Heart left ventricle (tissue), 16 donors: ENCODE measurements around the gene DOCK2. TPM values are rescaled to one million over a fixed set of nuclear protein-coding genes. Genes with fewer than 3 reads are reported as not detected.

Experiments
- ATAC-seq, 4 donors: fragments of 200-7000 bp; cut with Tn5 transposase; one replicate each; pipeline ENCODE4 v1.9.1; 2020 to 2022; ENCODE audit warnings: moderate library complexity in 4 of 4, mild to moderate bottlenecking in 3 of 4, moderate number of reproducible peaks in 1 of 4
- DNase-seq, 5 donors: peaks; one replicate each; pipeline ENCODE4 v3.0.0-alpha.2; 2020
- H3K27ac ChIP-seq, 12 donors: fragments of 200-600 bp; sonication (generic) in 4 of 12; one replicate each; pipeline versions ENCODE4 v1.5.0 to v1.8.0; 2016 to 2022; ENCODE audit warnings: mild to moderate bottlenecking in 2 of 12
- H3K27me3 ChIP-seq, 9 donors: fragments of 200-600 bp; sonication (generic) in 2 of 9; one replicate each; pipeline versions ENCODE4 v1.5.1 to v1.8.0; 2016 to 2022; ENCODE audit warnings: mild to moderate bottlenecking in 3 of 9
- H3K36me3 ChIP-seq, 9 donors: fragments of 200-600 bp; sonication (generic) in 2 of 9; one replicate each; pipeline versions ENCODE4 v1.5.0 to v1.8.0; 2018 to 2022; ENCODE audit warnings: mild to moderate bottlenecking in 2 of 9
- H3K4me1 ChIP-seq, 12 donors: fragments of 200-600 bp; sonication (generic) in 4 of 12; one replicate each; pipeline versions ENCODE4 v1.5.0 to v1.8.0; 2016 to 2022; ENCODE audit warnings: mild to moderate bottlenecking in 3 of 12
- H3K4me3 ChIP-seq, 12 donors: fragments of 200-600 bp; sonication (generic) in 4 of 12; one replicate each; pipeline versions ENCODE4 v1.5.0 to v1.8.0; 2017 to 2022; ENCODE audit warnings: mild to moderate bottlenecking in 9 of 12, moderate library complexity in 4 of 12
- H3K9me3 ChIP-seq, 12 donors: fragments of 200-600 bp; sonication (generic) in 4 of 12; one replicate each; pipeline versions ENCODE4 v1.5.0 to v1.8.0; 2016 to 2022; ENCODE audit warnings: mild to moderate bottlenecking in 1 of 12
- CTCF ChIP-seq, 12 donors: fragments of 200-600 bp; sonication (generic) in 4 of 12; IDR thresholded peaks; one replicate each; pipeline versions ENCODE4 v1.5.0 to v1.8.0; 2018 to 2022; ENCODE audit warnings: antibody characterized with exemption in 12 of 12, mild to moderate bottlenecking in 5 of 12
- POLR2A ChIP-seq, 2 donors: fragments of 450-650 bp; IDR thresholded peaks; one replicate each; pipeline ENCODE4 v1.6.1; 2017; ENCODE audit warnings: antibody characterized with exemption in 2 of 2, mild to moderate bottlenecking in 2 of 2, moderate library complexity in 2 of 2
- WGBS, 4 donors: extraction: QIAGEN DNeasy Blood & Tissue Kit in 2 of 4; methylation state at CpG; one replicate each; pipeline versions ENCODE4 v1.1.5 to v1.1.7; 2013 to 2018; 5-methylcytosine and 5-hydroxymethylcytosine counted together
- intact Hi-C, 10 donors: fragments of 100-400 bp; cut with DNase I; formaldehyde crosslinking; loops; one replicate each; pipeline versions ENCODE4 v1.11.1 to v1.14.2; 2022
- polyA plus RNA-seq, 2 donors: library from polyadenylated mRNA; stranded (reverse); fragments of 200-250 nt; gene quantifications; one replicate each; pipeline ENCODE4 v1.2.3, GENCODE V29; 2013
- total RNA-seq, 9 donors: library from RNA; depleted of rRNA in 2 of 9; stranded (reverse); fragments of >200 nt in 2 of 9; fragmentation: NEBNext Ultra II Directional in 3 of 9; extraction: Animal tissue kit (Norgen Biotek cat#: 25700) in 3 of 9; gene quantifications; one replicate each; pipeline versions ENCODE4 v1.1.0 to v1.2.4, GENCODE V29; 2016 to 2023
- donor health status: ischemic (EF 13 %, LVEDD 7.1; RV severe dilation, severe dysfunction).
- donor health status: healthy with polysubstance abuse.
- donor health status: DM: no; HTN: yes; CAD: no.
- donor health status: DM: no; HTN: no; CAD: no.
- donor health status: ischemic (EF 25% LVEDD 6.9; RV normal size, moderate dysfunction).
- donor health status: ischemic (EF 25% LVEDD 5.7; RV mildly dilated, moderate dysfunction).
- donor health status: healthy.
- donor health status: DM: yes; HTN: yes; CAD: no.
- donor health status: ischemic (EF 35%, LVEDD 5.7; RV mildly dilated, moderate dysfunction).
- donor health status: nonischemic (EF 11% LVEDD 7.7; RV severe dilation, severe dysfunction).
- donor health status: DM: yes; HTN: yes; CAD: no.
- donor health status: PGD.
- donor health status: ischemic (EF 29% LVEDD 5.4; RV normal size, mild dysfunction).
- donor health status: nonischemic (EF 23%, LVEDD 6.1; RV moderate dilation, normal function).

DOCK2 gene
- total and polyA plus RNA-seq, 11 donors: 0.80 to 59.5 (median 4.6) TPM

GRCh38 chr5:169922474-169922873 is 285.4 kb downstream of the DOCK2 start:
- Histone ChIP-seq H3K4me3 (no peak overlapping the region), H3K27ac (no peak overlapping the region), H3K9me3 (no peaks in the 10 kb centered on the region), H3K27me3 (no peaks in the 10 kb centered on the region), H3K4me1 (no peaks in the 10 kb centered on the region), H3K36me3 (no peaks in the 10 kb centered on the region)
- intact Hi-C loops: no loop called here
- 87 to 93% (median 90%) methylated on average over 1 of the region's 1 CpG for WGBS, 4 donors
- no peak for DNase-seq
- no peak for TF ChIP-seq POLR2A (IDR thresholded peaks at IDR 0.05)
- TF ChIP-seq CTCF (IDR thresholded peaks at IDR 0.05): no peak
- no peak for ATAC-seq

DNA sequence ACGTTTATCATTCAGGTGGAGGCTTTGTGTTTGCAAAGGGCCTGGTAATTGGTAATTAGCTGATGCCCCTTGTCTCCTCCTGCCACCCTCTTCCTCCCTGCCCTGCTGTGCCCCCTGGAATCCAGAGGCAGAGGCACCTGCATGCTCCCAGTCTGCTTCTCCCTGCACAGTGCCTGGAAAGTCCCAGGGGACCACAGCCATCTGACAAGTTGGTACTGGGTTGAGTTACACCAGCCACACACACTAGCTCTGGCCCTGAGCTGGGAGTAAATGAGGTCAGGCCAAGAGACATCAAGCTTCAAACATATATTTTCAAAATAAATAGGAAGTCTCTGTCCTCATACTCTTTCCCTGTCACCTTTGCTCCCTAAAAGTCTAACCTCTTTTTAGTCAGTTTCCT is 286.9 kb downstream of the DOCK2 start:
- 59 to 67% (median 62%) methylated on average over 1 of the region's 1 CpG for WGBS, 4 donors
- DNase-seq (no peak), ATAC-seq (no peak)
- Histone ChIP-seq H3K36me3 (no peaks in the 10 kb centered on the region), H3K4me1 (no peaks in the 10 kb centered on the region), H3K27me3 (no peaks in the 10 kb centered on the region), H3K27ac (no peak overlapping the region), H3K4me3 (no peak overlapping the region), H3K9me3 (no peaks in the 10 kb centered on the region)
- intact Hi-C loops: no loop called here
- TF ChIP-seq CTCF (IDR thresholded peaks at IDR 0.05) (no peak), POLR2A (IDR thresholded peaks at IDR 0.05) (no peak)

DNA sequence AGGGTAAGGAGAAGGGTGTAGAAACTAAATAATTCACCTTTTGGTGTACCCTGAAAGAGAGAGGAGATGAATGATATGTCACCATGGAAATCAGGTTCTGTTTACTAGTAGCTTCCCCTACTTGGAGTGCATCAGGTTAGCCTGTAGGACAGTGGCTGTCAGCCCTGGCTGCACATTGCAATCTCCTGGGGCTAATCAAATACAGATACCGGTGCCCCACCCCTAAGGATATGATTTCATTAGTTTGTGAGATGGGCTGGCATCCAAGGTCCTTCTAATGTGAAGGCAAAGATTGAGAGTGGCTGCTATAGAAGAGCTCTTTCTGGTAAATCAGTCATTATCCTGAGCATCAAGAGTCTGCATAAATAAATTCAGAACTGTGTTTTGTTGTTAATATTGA is 296.1 kb downstream of the DOCK2 start:
- no peak for ATAC-seq
- H3K9me3 ChIP-seq: no peaks in the 10 kb centered on the region
- intact Hi-C loops: no loop called here

DNA sequence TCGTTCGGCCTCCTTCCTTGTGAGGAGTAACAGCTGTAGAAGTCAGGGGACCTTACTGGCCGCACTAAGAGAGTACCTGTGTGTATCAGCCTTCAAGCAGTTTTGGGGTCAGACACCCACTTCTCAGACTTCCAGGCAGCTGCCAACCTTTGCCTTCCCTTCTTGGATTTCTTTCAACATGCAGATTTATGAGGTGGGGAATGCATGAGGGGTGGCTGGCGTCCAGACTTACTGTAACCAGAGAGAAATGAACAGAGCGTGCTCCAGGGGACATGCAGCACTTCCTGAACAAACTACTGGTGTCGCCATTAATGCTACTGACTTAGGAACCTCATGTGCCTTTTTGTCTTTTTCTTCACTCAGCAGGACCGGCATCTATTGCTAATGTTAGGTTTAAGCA is 296.5 kb downstream of the DOCK2 start:
- WGBS, 4 donors: 68 to 74% (median 71%) methylated on average over 7 of the region's 7 CpGs
- intact Hi-C loops: no loop called here
- ATAC-seq (no peak), DNase-seq (no peak)
- Histone ChIP-seq H3K27me3 (peaks cover 0 to 4% (median 0%) of the 10 kb centered on the region in 9 donors), H3K4me1 (no peaks in the 10 kb centered on the region), H3K9me3 (no peaks in the 10 kb centered on the region), H3K4me3 (no peak overlapping the region), H3K36me3 (no peaks in the 10 kb centered on the region), H3K27ac (no peak overlapping the region)
- TF ChIP-seq POLR2A (IDR thresholded peaks at IDR 0.05): no peak
- no peak for TF ChIP-seq CTCF (IDR thresholded peaks at IDR 0.05)

More for the DNA sequence above, 296.1 kb downstream of the DOCK2 start:
- Histone ChIP-seq H3K27ac (no peak overlapping the region), H3K4me1 (no peaks in the 10 kb centered on the region), H3K27me3 (peaks cover 0 to 4% (median 0%) of the 10 kb centered on the region in 9 donors), H3K36me3 (no peaks in the 10 kb centered on the region), H3K4me3 (no peak overlapping the region)
- 33 to 44% (median 39%) methylated on average over 1 of the region's 1 CpG for whole genome bisulfite sequencing, 4 donors
- TF ChIP-seq POLR2A (IDR thresholded peaks at IDR 0.05) (no peak), CTCF (IDR thresholded peaks at IDR 0.05) (no peak)
- no peak for DNase-seq
